ENCODE measurements around the gene MYLK.
"Not testable (repeated sequence)": the region's sequence is repeated elsewhere in the genome, so short reads cannot be mapped to it uniquely, and the experiment has no call there.

MYLK gene

DNA sequence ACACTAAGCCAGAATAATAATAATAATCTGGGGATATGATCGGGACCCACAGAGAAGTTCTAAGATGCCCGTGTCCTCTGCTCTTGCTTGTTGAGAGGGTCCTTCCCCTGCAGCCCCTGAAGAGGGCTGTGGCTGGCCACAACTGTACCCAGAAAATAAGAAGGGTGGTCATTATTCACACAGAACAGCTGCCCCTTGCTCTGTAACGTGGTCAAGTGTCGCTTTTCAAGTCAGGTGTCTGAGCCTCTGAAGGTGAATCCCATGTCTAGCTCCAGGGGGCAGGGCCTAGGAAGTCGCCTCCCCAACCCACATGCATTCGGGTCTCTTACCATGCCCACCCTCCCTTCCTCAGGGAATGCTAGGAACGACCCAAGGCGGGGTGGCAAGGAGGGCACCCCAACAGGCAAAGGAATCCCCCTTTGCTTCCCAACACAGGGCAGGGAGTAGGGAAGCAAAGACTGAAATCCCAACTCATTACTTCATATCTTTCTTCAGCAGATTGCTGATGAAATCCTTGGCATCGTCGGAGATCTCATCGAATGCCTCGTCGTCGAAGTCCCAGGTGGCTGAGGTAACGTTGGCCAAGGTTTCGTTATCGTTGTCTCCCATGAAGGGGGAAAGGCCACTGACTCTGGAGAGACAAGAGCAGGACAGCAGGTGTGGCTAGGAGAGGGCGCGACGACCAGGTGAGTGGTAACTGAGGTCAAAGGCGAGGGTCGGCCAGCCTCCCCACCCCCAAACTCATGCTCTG, 255.0 kb downstream of the MYLK start:
- no peak for DNase-seq (ENCODE audit: low read depth, low spot score)
- H3K4me3 ChIP-seq (ENCODE audit: low read length), result no peak overlapping the region

GRCh38 chr3:123627673-123628670, 256.2 kb downstream of the MYLK start:
- H3K4me3 ChIP-seq (ENCODE audit: low read length), result no peak overlapping the region
- no peak for DNase-seq (ENCODE audit: low read depth, low spot score)

- no peak overlapping the region for H3K4me3 ChIP-seq (ENCODE audit: low read length)
- no peak for DNase-seq (ENCODE audit: low read depth, low spot score)
Observed at GRCh38 chr3:123626881-123627280, 257.3 kb downstream of the MYLK start.

DNA sequence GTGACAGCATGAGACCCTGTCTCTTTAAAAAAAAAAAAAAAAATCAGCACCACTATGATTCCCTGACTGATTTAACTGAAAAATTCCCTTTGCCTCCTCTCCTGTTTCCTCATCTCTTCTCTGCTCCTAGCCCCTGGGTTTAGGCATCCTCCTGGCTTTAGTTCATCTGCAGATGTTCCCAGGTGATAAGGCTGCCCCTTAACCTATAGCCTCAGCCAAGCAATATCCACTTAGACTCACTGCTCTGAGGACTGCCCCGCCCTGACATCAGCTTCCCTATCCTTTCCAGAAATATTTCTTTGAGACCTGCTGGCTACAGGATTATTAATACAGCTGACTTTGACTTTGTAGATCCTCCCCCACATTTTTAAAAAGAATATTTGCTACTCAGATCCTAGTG, 259.8 kb downstream of the MYLK start:
- H3K4me3 ChIP-seq (ENCODE audit: low read length), result no peak overlapping the region
- DNase-seq (ENCODE audit: low read depth, low spot score), result no peak

DNA sequence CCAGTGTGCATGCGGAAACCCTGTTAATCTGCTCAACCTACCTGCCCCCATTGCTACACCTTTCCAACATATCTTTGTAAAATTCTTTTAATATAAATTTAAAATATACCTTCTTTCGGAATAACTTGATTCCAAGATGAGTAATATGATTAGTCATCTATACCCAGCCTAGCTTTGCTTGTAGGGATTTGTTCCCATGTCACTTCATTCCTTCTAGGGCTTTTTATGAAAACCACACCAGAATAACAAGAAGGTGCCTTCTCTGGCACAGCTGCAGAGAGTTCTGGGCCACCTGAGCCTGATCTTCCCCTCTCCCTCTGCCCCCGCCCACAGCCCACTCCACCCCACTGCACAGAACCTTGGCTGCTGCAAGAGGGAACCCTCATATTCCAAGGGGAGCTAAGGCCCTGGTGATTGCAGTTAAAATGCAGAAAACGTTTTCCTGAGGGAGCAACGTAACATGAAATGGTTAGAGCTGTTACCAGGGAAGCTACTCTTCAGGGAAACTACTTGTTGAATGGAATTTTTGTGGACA, 260.7 kb downstream of the MYLK start:
- no peak for DNase-seq (ENCODE audit: low read depth, low spot score)
- H3K4me3 ChIP-seq (ENCODE audit: low read length), result no peak overlapping the region

DNA sequence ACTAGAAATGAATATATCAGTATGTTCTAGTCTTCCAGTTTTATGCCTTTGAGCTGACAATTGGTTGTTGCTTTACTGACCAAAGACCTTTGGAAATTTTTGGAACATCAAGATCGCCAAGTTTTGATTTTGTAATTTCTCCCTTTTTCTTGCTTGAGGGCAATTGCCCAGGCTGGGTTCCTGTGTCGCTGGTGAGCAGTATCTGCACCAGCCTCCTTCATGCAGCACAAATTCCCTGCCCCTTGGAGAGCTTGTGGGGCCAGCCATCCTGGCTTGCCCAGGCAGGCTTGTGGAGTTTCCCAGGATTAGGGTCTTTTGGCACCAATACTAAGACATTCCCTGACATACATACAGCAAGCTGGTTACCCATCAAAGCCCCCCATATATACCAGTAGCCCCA, 261.4 kb downstream of the MYLK start:
- H3K4me3 ChIP-seq (ENCODE audit: low read length), result no peak overlapping the region
- DNase-seq (ENCODE audit: low read depth, low spot score), result no peak

GRCh38 chr3:123621850-123622189, 262.3 kb downstream of the MYLK start:
- DNase-seq (ENCODE audit: low read depth, low spot score), result no peak
- no peak overlapping the region for H3K4me3 ChIP-seq (ENCODE audit: low read length)

GRCh38 chr3:123621186-123621849, 262.8 kb downstream of the MYLK start:
- DNase-seq (ENCODE audit: low read depth, low spot score), result no peak

GRCh38 chr3:123620343-123620742, 263.8 kb downstream of the MYLK start:
- no peak for DNase-seq (ENCODE audit: low read depth, low spot score)
- no peak overlapping the region for H3K4me3 ChIP-seq (ENCODE audit: low read length)

More at GRCh38 chr3:123621186-123621849, 262.8 kb downstream of the MYLK start:
- no peak overlapping the region for H3K4me3 ChIP-seq (ENCODE audit: low read length)

GRCh38 chr3:123618768-123619484, 265.2 kb downstream of the MYLK start:
- no peak overlapping the region for H3K4me3 ChIP-seq (ENCODE audit: low read length)
- DNase-seq (ENCODE audit: low read depth, low spot score), result no peak

DNA sequence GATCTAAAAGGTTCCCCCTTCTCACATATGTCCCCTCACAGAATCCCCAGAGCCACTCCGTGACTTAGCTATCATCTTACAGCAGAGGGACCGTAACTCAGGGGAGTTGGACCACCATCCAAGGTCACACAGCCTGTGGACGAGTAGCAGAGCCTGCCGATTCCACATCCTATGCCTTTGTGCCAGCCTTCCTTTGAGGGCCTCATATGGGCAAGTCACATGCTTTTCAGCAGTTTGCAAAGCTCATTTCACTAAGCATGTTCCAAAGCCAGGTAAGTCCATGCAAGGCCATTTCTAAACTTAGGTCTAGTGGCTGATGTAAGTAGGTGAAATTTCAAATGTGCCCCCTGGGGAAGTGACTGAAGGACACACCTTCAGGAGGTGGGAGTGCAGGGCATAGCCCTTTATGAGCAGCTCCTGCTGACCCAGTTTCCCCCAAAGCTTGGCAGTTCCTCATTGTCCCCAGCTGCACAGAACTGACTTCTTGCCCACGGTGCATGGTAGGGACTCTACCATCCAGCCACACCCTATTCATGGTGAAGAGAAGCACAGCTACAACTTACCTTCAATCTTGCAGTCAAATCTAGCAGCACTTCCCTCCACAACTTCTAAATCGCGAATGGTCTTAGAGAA, 265.9 kb downstream of the MYLK start:
- no peak overlapping the region for H3K4me3 ChIP-seq (ENCODE audit: low read length)

GRCh38 chr3:123616593-123616992, 267.5 kb downstream of the MYLK start:
- H3K4me3 ChIP-seq (ENCODE audit: low read length), result no peak overlapping the region
- DNase-seq (ENCODE audit: low read depth, low spot score), result no peak

More for the DNA sequence above, 265.9 kb downstream of the MYLK start:
- DNase-seq (ENCODE audit: low read depth, low spot score), result no peak

GRCh38 chr3:123613543-123613942, 270.6 kb downstream of the MYLK start:
- no peak for DNase-seq (ENCODE audit: low read depth, low spot score)
- no peak overlapping the region for H3K4me3 ChIP-seq (ENCODE audit: low read length)

DNA sequence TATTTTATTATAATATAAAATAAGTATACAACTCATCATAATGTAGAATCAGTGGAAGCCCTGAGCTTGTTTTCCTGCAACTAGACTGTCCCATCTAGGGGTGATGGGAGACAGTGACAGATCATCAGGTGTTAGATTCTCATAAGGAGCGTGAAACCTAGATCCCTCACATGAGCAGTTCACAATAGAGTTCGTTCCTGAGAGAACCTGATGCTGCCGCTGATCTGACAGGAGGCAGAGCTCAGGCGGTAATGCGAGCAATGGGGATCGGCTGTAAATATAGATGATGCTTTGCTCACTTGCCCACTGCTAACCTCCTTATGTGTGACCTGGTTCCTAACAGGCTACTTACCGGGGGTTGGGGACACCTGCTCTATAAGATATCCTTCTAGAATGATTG, 272.5 kb downstream of the MYLK start:
- H3K4me3 ChIP-seq (ENCODE audit: low read length); DNase-seq (ENCODE audit: low read depth, low spot score): not testable (repeated sequence)

DNA sequence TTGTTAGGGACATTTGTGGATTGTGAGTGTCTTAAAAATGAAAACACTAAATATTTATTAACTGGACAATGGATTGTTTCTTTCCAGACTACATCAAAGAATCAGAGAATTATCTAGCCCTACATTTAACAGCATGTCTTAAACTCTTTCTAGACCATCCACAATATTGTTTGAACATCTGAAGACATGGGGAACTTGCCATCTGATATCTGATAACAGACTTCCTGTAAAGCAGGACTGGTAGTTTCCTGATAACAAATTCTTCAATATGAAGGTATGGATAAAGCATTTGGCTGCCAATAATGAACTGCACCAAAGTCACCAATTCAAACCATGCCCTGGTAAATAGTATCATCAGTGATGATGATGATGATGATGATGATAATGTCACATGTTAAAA, 273.1 kb downstream of the MYLK start:
- H3K4me3 ChIP-seq (ENCODE audit: low read length), result no peak overlapping the region
- DNase-seq (ENCODE audit: low read depth, low spot score), result no peak

DNA sequence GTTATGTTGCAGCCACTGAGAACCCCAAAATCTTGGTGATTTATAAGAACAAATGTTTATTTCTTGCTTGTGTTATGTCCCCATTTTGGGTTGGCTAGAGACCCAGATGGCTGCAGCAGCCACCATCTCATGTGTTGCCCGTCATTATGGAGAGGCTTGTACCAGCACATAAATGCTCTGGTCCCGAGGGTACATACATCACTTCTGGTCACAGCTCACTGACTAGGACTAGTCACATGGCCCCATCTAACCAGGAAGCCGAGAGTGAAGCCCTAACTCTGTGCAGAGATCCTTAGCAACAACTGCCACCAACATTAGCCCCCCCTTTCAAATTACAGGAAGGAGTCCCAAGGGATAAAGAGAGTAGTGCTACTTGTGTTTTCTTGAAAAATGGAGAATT, 273.8 kb downstream of the MYLK start:
- no peak overlapping the region for H3K4me3 ChIP-seq (ENCODE audit: low read length)
- no peak for DNase-seq (ENCODE audit: low read depth, low spot score)

- no peak for DNase-seq (ENCODE audit: low read depth, low spot score)
- no peak overlapping the region for H3K4me3 ChIP-seq (ENCODE audit: low read length)
Observed at GRCh38 chr3:123609063-123609462, 275.1 kb downstream of the MYLK start.

- no peak for DNase-seq (ENCODE audit: low read depth, low spot score)
- no peak overlapping the region for H3K4me3 ChIP-seq (ENCODE audit: low read length)
Observed at GRCh38 chr3:123608263-123608937, 275.7 kb downstream of the MYLK start.
